ENCODE data around the gene GAPDH. TPM values are rescaled to one million over a fixed set of nuclear protein-coding genes. Genes with fewer than 3 reads are reported as not detected.

GAPDH gene
- total RNA-seq, 2 donors from 2014 or later = 4,693 to 5,476 TPM

Other genes starting within 250 kb of the GAPDH start
- gene PLEKHG6, start 223.8 kb upstream of the GAPDH start, total RNA-seq = under 1 TPM in 1 of 2 donors, not detected in 1; 0.51 TPM
- gene TNFRSF1A, start 192.4 kb upstream of the GAPDH start, total RNA-seq = 100 to 1,000 TPM in 1 of 2 donors, 10 to 100 TPM in 1; 62.9 to 176 TPM
- gene SCNN1A, start 159.0 kb upstream of the GAPDH start, total RNA-seq = 10 to 100 TPM in 1 of 2 donors, 1 to 10 TPM in 1; 2.7 to 18.7 TPM
- gene LTBR, start 150.4 kb upstream of the GAPDH start, total RNA-seq = 10 to 100 TPM; 63.6 to 72.1 TPM
- 1 to 10 TPM in 1 of 2 donors, not detected in 1; 1.1 TPM for gene CD27, start 89.6 kb upstream of the GAPDH start, total RNA-seq
- gene TAPBPL, start 82.5 kb upstream of the GAPDH start, total RNA-seq = 10 to 100 TPM; 14.5 to 16.9 TPM
- gene VAMP1, start 63.8 kb upstream of the GAPDH start, total RNA-seq = 1 to 10 TPM; 1.7 to 3.6 TPM
- gene MRPL51, start 41.3 kb upstream of the GAPDH start, total RNA-seq = 100 to 1,000 TPM in 1 of 2 donors, 10 to 100 TPM in 1; 87.7 to 104 TPM
- gene NCAPD2, start 40.4 kb upstream of the GAPDH start, total RNA-seq = 10 to 100 TPM; 11.6 to 53.5 TPM
- 10 to 100 TPM; 12.3 to 13.2 TPM for gene IFFO1, start 21.5 kb downstream of the GAPDH start, total RNA-seq
- gene NOP2, start 33.8 kb downstream of the GAPDH start, total RNA-seq = 10 to 100 TPM; 17.7 to 17.9 TPM
- 100 to 1,000 TPM; 150 to 192 TPM for gene CHD4, start 72.9 kb downstream of the GAPDH start, total RNA-seq
- 1 to 10 TPM; 1.6 to 3.7 TPM for gene LPAR5, start 101.4 kb downstream of the GAPDH start, total RNA-seq
- under 1 TPM in 1 of 2 donors, not detected in 1; 0.43 TPM for gene ACRBP, start 112.9 kb downstream of the GAPDH start, total RNA-seq
- gene ING4, start 128.6 kb downstream of the GAPDH start, total RNA-seq = 10 to 100 TPM; 21.8 to 22.6 TPM
- gene ZNF384, start 154.9 kb downstream of the GAPDH start, total RNA-seq = 10 to 100 TPM; 23.8 to 33.3 TPM
- not detected for gene PIANP, start 166.3 kb downstream of the GAPDH start, total RNA-seq
- 10 to 100 TPM; 72.7 to 73.6 TPM for gene COPS7A, start 189.5 kb downstream of the GAPDH start, total RNA-seq
- 100 to 1,000 TPM; 121 to 138 TPM for gene MLF2, start 218.6 kb downstream of the GAPDH start, total RNA-seq
- 100 to 1,000 TPM in 1 of 2 donors, 10 to 100 TPM in 1; 67.8 to 119 TPM for gene PTMS, start 231.8 kb downstream of the GAPDH start, total RNA-seq
- gene LAG3, start 238.0 kb downstream of the GAPDH start, total RNA-seq = under 1 TPM in 1 of 2 donors, not detected in 1; 0.47 TPM

Data from right atrium auricular region (tissue), 2 donors.